ENCODE measurements around the gene ERP44. TPM values are rescaled to one million over a fixed set of nuclear protein-coding genes. Genes with fewer than 3 reads are reported as not detected.

Gene ERP44
- total RNA-seq, 1 donor from 2014 or later = 16.5 TPM

DNA sequence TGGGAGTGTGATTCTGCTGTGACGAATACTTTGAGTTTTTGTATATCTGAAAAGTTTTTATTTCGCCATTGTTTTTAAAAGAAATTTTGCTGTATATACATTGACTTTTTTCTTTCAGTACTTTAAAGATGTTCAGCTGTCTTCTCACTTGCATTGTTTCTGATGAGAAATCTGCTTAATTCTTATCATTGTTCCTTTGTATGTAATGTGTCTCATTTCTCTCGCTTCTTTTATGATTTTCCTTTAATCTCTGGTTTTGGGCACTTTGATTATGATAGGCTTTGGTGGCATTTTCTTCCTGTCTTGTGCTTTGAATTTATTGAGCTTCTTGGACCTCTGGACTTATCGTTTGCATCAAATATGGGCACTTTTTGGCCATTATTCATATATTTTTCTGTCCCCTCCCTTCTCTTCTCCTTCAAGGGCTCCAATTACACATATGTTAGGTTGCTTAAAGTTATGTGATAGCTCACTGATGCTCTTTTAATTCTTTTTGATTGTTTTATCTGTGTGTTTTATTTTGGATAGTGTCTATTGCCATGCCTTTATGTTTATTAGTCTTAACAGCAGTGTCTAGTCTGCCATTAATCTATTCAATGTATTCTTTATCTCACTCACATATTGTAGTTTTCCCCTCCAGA, 161.7 kb downstream of the ERP44 start:
- no peak for ATAC-seq (ENCODE audit: low read depth)
- H3K4me3 Mint-ChIP-seq = no peak overlapping the region
- no peak for DNase-seq
- POLR2A ChIA-PET = no interaction called here
- no peak overlapping the region for H3K27ac Mint-ChIP-seq
- no peaks in the 10 kb centered on the region for H3K4me1 Mint-ChIP-seq
- no peaks in the 10 kb centered on the region for H3K27me3 Mint-ChIP-seq
- H3K36me3 Mint-ChIP-seq (ENCODE audit: low read depth) = peaks cover 42% of the 10 kb centered on the region
- CTCF ChIA-PET = no interaction called here
- intact Hi-C loops (cut with micrococcal nuclease) = no loop called here
- peaks cover 17% of the 10 kb centered on the region for H3K9me3 Mint-ChIP-seq
- TF ChIP-seq, protein P1, sequence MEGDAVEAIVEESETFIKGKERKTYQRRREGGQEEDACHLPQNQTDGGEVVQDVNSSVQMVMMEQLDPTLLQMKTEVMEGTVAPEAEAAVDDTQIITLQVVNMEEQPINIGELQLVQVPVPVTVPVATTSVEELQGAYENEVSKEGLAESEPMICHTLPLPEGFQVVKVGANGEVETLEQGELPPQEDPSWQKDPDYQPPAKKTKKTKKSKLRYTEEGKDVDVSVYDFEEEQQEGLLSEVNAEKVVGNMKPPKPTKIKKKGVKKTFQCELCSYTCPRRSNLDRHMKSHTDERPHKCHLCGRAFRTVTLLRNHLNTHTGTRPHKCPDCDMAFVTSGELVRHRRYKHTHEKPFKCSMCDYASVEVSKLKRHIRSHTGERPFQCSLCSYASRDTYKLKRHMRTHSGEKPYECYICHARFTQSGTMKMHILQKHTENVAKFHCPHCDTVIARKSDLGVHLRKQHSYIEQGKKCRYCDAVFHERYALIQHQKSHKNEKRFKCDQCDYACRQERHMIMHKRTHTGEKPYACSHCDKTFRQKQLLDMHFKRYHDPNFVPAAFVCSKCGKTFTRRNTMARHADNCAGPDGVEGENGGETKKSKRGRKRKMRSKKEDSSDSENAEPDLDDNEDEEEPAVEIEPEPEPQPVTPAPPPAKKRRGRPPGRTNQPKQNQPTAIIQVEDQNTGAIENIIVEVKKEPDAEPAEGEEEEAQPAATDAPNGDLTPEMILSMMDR (IDR thresholded peaks at IDR 0.05) = no peak

DNA sequence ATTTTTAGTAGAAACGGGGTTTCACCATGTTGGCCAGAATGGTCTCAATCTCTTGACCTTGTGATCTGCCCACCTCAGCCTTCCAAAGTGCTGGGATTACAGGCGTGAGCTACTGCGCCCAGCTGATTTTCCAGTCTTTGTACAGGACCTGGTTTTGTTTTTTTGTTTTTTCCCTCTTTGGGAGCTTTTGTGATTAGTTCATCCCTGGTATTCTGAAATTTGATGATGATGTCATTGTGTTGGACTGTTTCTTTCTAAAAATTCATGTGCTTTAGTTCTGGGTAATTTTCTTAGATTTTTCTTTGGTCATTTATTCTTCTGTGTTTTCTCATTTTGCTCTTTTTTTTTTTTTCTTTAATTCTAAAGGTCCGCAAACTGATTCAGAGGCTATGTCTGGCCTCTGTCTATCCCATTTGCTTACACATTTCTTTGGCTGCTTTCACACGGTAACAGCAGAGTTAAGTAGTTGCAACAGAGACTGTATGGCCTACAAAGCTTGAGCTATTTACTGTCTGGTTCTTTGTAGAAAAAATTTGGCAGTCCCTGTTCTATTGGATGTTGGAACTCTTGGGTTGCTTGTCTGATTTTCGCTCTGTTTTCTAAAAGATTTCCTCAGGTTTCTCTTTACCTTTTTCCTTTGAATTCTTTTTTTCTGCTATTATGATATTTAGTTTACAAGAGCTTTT, 167.5 kb downstream of the ERP44 start:
- Mint-ChIP-seq H3K36me3 (ENCODE audit: low read depth) (peaks cover 40% of the 10 kb centered on the region), H3K27me3 (no peaks in the 10 kb centered on the region), H3K4me3 (no peak overlapping the region), H3K4me1 (no peaks in the 10 kb centered on the region), H3K27ac (no peak overlapping the region), H3K9me3 (peaks cover 5% of the 10 kb centered on the region)
- DNase-seq = no peak
- ChIA-PET CTCF (no interaction called here), POLR2A (no interaction called here)
- ATAC-seq (ENCODE audit: low read depth) = no peak
- TF ChIP-seq, protein P1 (IDR thresholded peaks at IDR 0.05) = no peak
- intact Hi-C loops (cut with micrococcal nuclease) = no loop called here

DNA sequence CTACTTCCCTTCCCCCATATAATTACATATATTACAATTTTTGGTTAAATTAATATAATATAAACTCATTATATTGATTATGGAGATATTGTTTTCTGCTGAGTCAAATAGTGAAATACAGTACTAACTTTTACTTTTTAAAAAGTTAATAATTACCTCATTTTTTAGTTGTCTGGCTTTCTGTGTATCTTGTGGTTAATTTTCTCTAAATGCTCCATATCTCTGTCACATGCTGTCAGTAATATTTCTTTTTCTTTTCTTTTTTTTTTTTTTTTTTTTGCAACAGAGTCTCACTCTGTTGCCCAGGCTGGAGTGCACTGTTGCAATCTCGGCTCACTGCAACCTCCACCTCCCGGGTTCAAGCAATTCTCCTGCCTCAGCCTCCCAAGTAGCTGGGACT, 169.1 kb downstream of the ERP44 start:
- intact Hi-C loops (cut with micrococcal nuclease) = loop anchor here (5.0 to 10.0 kb wide), 2 partner anchors 188 to 1385 kb away; no protein-coding TSS in a partner anchor
- DNase-seq = no peak
- no peak overlapping the region for H3K4me3 Mint-ChIP-seq
- ATAC-seq (ENCODE audit: low read depth) = no peak
- CTCF ChIA-PET = no interaction called here
- no peaks in the 10 kb centered on the region for H3K4me1 Mint-ChIP-seq
- POLR2A ChIA-PET = interaction anchor here (0.6 kb wide), 1 partner anchor 9 kb away, joined by 3 read pairs; no protein-coding TSS in a partner anchor
- peaks cover 50% of the 10 kb centered on the region for H3K36me3 Mint-ChIP-seq (ENCODE audit: low read depth)
- peaks cover 12% of the 10 kb centered on the region for H3K9me3 Mint-ChIP-seq
- TF ChIP-seq, protein P1 (IDR thresholded peaks at IDR 0.05) = no peak
- H3K27me3 Mint-ChIP-seq = no peaks in the 10 kb centered on the region
- H3K27ac Mint-ChIP-seq = no peak overlapping the region

Other genes starting within 250 kb of the ERP44 start
- gene STX17, start 192.3 kb downstream of the ERP44 start, total RNA-seq = 32.2 and 39.2 TPM in 2 replicates
- 26.7 and 34.0 TPM in 2 replicates for gene INVS, start 243 bp upstream of the ERP44 start, total RNA-seq

Data from activated B cell treated with CpG ODN at 0.5 μM for 24 hours (primary cell).